BE2C (cell line): Measurements from ENCODE around the gene HIVEP2.

Source experiments
- DNase-seq: peaks from one replicate; pipeline ENCODE4 v3.0.0-alpha.2; 2020
- H3K27me3 ChIP-seq: fragments of 250-450 bp; sonication (Bioruptor Pico); 2 replicates; pipeline ENCODE4 v1.5.1; 2020; ENCODE audit warnings: mild to moderate bottlenecking
- H3K36me3 ChIP-seq: fragments of 250-450 bp; sonication (Bioruptor Pico); 2 replicates; pipeline ENCODE4 v1.5.1; 2020; ENCODE audit warnings: mild to moderate bottlenecking
- H3K4me1 ChIP-seq: fragments of 250-450 bp; sonication (Bioruptor Pico); 2 replicates; pipeline ENCODE4 v1.5.1; 2020
- H3K4me3 ChIP-seq: 2 replicates; pipeline ENCODE4 v1.5.1; 2011; ENCODE audit warnings: low read depth, low read length
- H3K9me3 ChIP-seq: fragments of 250-450 bp; sonication (Bioruptor Pico); 2 replicates; pipeline ENCODE4 v1.5.1; 2020
- CTCF ChIP-seq: IDR thresholded peaks from 2 replicates; pipeline ENCODE4 v1.5.1; 2012; ENCODE audit warnings: mild to moderate bottlenecking, low read depth, low read length

The HIVEP2 gene

DNA sequence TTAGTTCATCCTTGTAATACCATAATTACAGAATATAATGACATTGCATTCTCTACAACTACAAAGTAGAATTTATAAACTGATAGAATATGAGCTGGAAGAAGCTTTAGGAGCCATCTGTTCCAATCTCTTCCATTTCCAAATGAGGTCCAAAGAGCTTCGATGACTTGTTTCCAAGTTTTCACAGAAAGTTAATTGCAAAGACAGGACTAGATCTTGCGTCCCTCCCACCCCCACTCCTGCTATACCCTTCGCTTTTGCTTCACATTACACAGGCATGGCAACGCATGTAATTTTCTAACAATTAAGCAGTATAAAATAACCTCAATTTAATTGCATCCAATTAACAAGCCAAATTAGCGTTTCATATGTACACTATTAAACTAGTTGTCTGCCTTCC, 7.0 kb downstream of the HIVEP2 start:
- Histone ChIP-seq H3K27me3 (peaks cover 4% of the 10 kb centered on the region), H3K9me3 (no peaks in the 10 kb centered on the region), H3K4me1 (no peaks in the 10 kb centered on the region; the same call in 1 of the 2 replicates), H3K4me3 (no peak overlapping the region), H3K36me3 (no peaks in the 10 kb centered on the region)
- TF ChIP-seq CTCF: no peak
- no peak for DNase-seq

GRCh38 chr6:142935553-142936517, 9.1 kb downstream of the HIVEP2 start:
- Histone ChIP-seq H3K4me1 (no peaks in the 10 kb centered on the region), H3K9me3 (no peaks in the 10 kb centered on the region), H3K27me3 (no peaks in the 10 kb centered on the region; the same call in 1 of the 2 replicates), H3K4me3 (no peak overlapping the region), H3K36me3 (no peaks in the 10 kb centered on the region)
- no peak for DNase-seq
- no peak for TF ChIP-seq CTCF

DNA sequence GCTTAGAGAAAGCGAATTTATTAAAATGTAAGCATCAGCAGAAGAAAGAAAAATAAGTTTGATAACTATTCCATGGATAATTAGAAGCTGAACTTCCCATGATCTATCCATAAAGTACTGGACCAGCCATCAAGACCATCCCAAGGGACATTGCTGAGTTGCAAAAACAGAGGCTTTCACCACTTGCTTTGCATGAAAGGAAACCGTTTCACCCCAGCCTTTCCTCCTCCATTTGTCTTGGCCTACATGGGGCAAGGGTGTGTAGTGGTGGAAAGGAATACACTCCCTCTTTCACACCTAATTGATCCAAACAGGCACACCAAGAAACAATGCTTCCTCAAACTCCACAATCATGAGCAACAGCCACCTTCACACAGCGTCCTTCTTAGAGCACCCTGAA, 10.4 kb downstream of the HIVEP2 start:
- Histone ChIP-seq H3K27me3 (peaks cover 8% of the 10 kb centered on the region; the same call in 1 of the 2 replicates), H3K4me1 (no peaks in the 10 kb centered on the region), H3K9me3 (no peaks in the 10 kb centered on the region), H3K36me3 (no peaks in the 10 kb centered on the region), H3K4me3 (no peak overlapping the region)
- no peak for DNase-seq
- no peak for TF ChIP-seq CTCF

- DNase-seq: no peak
- Histone ChIP-seq H3K27me3 (peaks cover 11% of the 10 kb centered on the region; the same call in 1 of the 2 replicates), H3K36me3 (no peaks in the 10 kb centered on the region), H3K9me3 (no peaks in the 10 kb centered on the region), H3K4me1 (no peaks in the 10 kb centered on the region), H3K4me3 (no peak overlapping the region)
- TF ChIP-seq CTCF: no peak
Measured at GRCh38 chr6:142934106-142934505, 10.9 kb downstream of the HIVEP2 start.

GRCh38 chr6:142933701-142934100, 11.3 kb downstream of the HIVEP2 start:
- H3K9me3 ChIP-seq: no peaks in the 10 kb centered on the region
- H3K27me3 ChIP-seq: peaks cover 15% of the 10 kb centered on the region
- no peak for DNase-seq
- H3K36me3 ChIP-seq: no peaks in the 10 kb centered on the region
- no peak for TF ChIP-seq CTCF
- H3K4me1 ChIP-seq: no peaks in the 10 kb centered on the region
- H3K4me3 ChIP-seq: no peak overlapping the region

DNA sequence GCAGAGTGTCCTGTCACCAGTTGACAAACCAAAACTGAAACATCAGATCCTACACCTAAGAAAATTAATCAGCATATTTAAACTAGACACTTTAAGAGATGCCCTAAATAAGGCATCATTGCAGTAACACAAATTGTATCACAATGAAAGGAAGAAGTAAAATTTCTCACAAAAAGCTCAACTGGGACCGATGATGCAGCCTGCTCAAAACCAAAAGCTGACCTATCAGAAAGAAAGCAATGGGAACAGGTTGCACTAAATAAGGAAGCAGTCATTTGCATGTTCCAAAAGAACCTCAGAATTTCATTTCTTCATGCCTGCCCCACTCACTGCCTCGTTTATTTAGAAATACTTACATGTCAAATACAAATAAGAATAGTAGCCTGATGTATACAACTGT, 12.1 kb downstream of the HIVEP2 start:
- DNase-seq: no peak

More for the DNA sequence above, 12.1 kb downstream of the HIVEP2 start:
- no peak overlapping the region for H3K4me3 ChIP-seq
- H3K9me3 ChIP-seq: no peaks in the 10 kb centered on the region
- peaks cover 23% of the 10 kb centered on the region for H3K27me3 ChIP-seq
- H3K36me3 ChIP-seq: no peaks in the 10 kb centered on the region
- no peaks in the 10 kb centered on the region for H3K4me1 ChIP-seq
- TF ChIP-seq CTCF: no peak
